Lower leg skin (tissue), 4 donors: ENCODE measurements around the gene SUN5. TPM values are rescaled to one million over a fixed set of nuclear protein-coding genes. Genes with fewer than 3 reads are reported as not detected.

ENCODE experiments used
- DNase-seq, 2 donors: peaks; one replicate each; pipeline ENCODE4 v3.0.0-alpha.2; 2019; ENCODE audit warnings: low spot score in 2 of 2
- H3K4me3 ChIP-seq: fragments of 200-600 bp; sonication (generic); 2 replicates; pipeline ENCODE4 v1.5.1; 2017; ENCODE audit warnings: mild to moderate bottlenecking, low read depth; ENCODE audit not compliant: poor library complexity, severe bottlenecking
- POLR2A ChIP-seq, 2 donors: fragments of 450-650 bp; IDR thresholded peaks; one replicate each; pipeline ENCODE4 v1.6.1; 2016 to 2017; ENCODE audit warnings: antibody characterized with exemption in 2 of 2, mild to moderate bottlenecking in 1 of 2, moderate library complexity in 1 of 2
- WGBS, 2 donors: methylation state at CpG; one replicate each; pipeline ENCODE4 v1.1.5; 2018; 5-methylcytosine and 5-hydroxymethylcytosine counted together
- intact Hi-C: fragments of 100-400 bp; cut with DNase I; formaldehyde crosslinking; loops from one replicate; pipeline ENCODE4 v1.15.0; 2023; ENCODE audit warnings: low total_unique reads
- total RNA-seq, 4 donors: library from RNA; depleted of rRNA; stranded (reverse); fragments of >200 nt; gene quantifications; one replicate each; pipeline ENCODE4 v1.1.0, GENCODE V29; 2016
- TF ChIP-seq, protein P1 (sequence below), 3 donors: fragments of 450-650 bp; IDR thresholded peaks; one replicate each; pipeline ENCODE4 v1.5.1; 2016; ENCODE audit warnings: antibody characterized with exemption in 3 of 3, mild to moderate bottlenecking in 3 of 3, moderate library complexity in 2 of 3

Gene SUN5
- total RNA-seq, 4 donors from 2014 or later, result not detected

DNA sequence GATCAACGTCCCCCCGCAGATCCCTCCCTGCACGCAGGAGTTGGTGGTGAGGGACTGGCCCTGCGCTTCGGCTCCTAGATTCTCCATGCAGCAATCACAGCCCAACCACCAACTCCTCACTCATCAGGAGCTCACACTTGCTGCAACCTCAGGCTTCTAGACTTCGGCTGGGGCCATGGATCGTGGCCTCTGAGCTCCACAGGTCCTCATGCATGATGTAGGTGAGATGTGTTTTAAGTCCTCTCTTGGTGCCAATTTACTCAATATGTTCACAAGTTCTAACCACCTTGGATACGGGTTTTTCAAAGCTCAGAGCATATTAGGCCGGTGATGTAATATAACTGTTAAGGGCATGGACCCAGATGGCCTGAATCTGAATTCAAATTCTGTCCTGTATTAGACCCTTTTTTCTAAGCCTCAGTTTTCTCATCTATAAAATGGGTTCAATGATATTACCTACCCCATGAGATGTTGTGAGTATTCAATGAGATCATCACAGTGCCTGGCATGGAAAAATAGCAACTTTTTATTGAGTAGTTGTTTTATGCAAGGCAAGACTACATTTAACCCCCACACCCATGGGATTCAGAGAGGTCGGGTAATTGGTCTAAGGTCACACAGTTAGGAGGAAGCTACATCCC lies 31.0 kb downstream of the SUN5 start:
- no peak overlapping the region for H3K4me3 ChIP-seq
- TF ChIP-seq, protein P1, sequence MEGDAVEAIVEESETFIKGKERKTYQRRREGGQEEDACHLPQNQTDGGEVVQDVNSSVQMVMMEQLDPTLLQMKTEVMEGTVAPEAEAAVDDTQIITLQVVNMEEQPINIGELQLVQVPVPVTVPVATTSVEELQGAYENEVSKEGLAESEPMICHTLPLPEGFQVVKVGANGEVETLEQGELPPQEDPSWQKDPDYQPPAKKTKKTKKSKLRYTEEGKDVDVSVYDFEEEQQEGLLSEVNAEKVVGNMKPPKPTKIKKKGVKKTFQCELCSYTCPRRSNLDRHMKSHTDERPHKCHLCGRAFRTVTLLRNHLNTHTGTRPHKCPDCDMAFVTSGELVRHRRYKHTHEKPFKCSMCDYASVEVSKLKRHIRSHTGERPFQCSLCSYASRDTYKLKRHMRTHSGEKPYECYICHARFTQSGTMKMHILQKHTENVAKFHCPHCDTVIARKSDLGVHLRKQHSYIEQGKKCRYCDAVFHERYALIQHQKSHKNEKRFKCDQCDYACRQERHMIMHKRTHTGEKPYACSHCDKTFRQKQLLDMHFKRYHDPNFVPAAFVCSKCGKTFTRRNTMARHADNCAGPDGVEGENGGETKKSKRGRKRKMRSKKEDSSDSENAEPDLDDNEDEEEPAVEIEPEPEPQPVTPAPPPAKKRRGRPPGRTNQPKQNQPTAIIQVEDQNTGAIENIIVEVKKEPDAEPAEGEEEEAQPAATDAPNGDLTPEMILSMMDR (IDR thresholded peaks at IDR 0.05), result no peak
- TF ChIP-seq POLR2A (IDR thresholded peaks at IDR 0.05), result no peak
- 91 to 96% methylated on average over 10 of the region's 10 CpGs for WGBS, 2 donors
- intact Hi-C loops, result no loop called here
- DNase-seq, result no peak

DNA sequence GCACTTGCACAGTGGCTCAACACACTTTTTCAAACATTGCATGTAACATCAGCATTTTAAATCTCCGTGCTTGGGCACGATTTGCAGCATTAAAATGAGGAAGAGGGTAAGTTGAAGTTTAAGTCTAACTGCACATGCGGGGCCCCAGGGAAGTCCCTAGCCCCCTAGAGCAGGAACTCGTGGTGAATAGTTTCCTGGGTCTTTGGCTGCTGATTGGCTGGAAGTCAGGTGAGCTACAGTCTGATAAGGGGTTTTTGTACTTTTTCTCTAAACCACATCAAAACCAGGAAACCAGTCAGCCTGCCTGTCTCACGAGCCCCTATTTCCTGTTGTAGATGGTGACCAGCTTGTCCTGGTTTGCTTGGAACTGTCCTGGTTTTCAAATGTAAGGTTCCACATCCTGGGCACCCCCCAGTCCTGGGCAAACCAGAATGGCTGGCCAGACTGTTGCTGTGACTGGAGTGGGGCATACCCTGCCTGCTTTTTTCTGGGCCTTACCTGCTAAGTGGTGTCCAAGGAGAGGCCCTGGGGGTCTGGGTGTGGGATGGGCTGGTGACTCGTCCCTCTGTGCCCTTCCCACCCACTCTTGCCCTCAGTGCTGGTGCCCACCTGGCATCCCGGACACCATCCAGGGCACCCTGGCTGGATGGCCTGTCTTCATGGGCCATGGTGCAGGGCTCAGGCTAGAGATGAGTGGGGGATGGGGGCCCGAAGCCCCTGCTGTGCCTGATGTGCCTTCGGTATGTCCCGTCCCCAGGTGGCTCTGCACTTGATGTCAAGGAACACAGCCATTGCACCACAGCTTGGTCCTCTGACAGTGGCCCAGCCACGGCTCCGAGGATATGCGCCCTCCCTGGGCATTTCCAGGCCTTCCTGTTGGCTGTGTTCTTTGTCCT lies 31.8 kb downstream of the SUN5 start:
- 70% methylated on average over 10 to 13 of the region's 13 CpGs for WGBS, 2 donors
- intact Hi-C loops, result no loop called here
- H3K4me3 ChIP-seq, result no peak overlapping the region
- DNase-seq, result peak; percentile 30 to 82
- no peak for TF ChIP-seq POLR2A (IDR thresholded peaks at IDR 0.05)
- TF ChIP-seq, protein P1 (IDR thresholded peaks at IDR 0.05), result no peak

DNA sequence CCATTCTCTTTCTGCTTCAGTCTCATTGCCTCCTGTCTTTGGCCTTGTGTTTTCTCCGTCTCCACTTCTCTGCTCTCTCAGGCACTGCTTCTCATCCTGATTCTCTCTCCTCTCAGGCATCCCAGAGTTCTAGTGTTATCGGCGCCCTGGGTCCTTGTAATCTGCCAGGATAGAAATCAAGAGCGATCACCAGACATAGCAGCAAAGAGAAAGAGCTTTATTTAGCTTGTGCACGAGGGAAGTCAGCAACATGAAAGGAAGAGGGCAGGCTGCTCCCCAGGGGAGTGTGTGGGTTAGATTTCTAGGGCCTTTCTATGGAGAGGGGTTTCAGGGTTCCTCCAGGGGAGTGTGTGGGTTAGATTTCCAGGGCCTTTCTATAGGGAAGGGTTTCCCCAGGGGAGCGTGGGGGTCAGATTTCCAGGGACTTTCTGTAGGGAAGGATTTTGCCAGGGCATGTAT lies 32.5 kb downstream of the SUN5 start:
- intact Hi-C loops, result no loop called here
- 44 to 59% methylated on average over 6 of the region's 6 CpGs for WGBS, 2 donors
- no peak for TF ChIP-seq POLR2A (IDR thresholded peaks at IDR 0.05)
- TF ChIP-seq, protein P1 (IDR thresholded peaks at IDR 0.05), result no peak
- DNase-seq, result peak in 1 of 2 donors; percentile 54
- no peak overlapping the region for H3K4me3 ChIP-seq

DNA sequence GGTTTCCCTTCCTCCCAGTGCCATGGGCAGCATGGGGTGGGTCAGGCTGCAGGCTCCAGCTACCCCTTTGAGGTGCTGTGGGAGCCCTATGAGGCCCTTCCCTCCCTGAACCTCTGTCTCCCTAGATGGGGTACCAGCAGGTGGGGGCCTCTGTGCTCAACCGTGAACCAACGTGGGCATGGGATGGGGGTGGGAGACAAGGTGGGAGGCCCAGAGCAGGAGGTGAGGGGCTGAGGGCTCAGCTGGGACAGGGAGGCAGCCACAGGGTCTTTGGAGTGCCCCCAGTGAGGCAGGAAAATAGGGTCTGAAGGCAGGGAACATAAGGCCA lies 33.3 kb downstream of the SUN5 start:
- peak in 1 of 2 donors; percentile 36 for DNase-seq
- WGBS, 2 donors, result 77 to 100% methylated on average over 2 of the region's 2 CpGs
- no peak overlapping the region for H3K4me3 ChIP-seq
- intact Hi-C loops, result no loop called here
- no peak for TF ChIP-seq POLR2A (IDR thresholded peaks at IDR 0.05)
- TF ChIP-seq, protein P1 (IDR thresholded peaks at IDR 0.05), result no peak

DNA sequence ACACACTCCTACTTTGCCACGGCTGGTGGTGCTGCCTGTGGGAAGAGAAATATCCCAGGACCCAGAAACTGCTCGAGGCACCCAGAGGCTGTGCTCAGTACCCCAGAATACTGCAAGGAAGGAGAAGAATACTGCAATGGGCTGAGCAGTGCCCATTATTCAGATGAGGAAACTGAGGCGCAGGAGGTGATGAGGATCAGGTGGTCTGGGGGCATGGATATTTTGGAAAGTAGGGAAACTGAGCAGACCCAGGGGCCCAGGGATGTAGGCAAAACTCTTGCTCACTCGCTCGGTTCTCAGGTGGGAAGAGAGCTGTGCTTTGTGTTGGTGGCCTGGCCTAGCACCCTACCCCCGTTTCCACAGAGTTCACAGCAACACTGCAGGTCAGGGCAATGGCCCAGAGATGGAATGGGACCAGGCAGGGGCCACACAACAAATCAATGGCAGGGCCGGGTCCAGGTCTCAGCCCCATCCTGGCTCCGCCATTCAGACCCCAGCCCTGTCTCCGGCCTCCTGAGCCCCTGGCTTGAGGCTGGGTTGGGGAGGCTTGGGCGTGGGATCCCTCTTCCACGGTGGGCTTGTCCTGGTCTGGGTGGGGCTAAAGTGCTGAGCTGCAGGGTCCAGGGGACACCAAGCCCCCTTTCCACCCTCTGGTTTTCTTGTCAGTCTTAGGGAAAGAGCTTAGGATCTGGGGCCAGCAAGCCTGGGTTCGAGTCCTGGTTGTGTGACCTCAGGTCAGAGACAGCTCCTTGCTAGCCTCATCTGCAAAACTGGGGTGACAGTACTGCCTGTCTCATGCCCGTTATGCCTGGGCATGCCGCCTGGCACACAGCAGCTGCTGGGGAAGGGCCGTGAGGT lies 33.9 kb downstream of the SUN5 start:
- no peak for TF ChIP-seq POLR2A (IDR thresholded peaks at IDR 0.05)
- TF ChIP-seq, protein P1 (IDR thresholded peaks at IDR 0.05), result no peak
- peak in 1 of 2 donors; percentile 58 for DNase-seq
- H3K4me3 ChIP-seq, result no peak overlapping the region
- 91 to 96% methylated on average over 9 to 15 of the region's 15 CpGs for WGBS, 2 donors
- intact Hi-C loops, result no loop called here
